ENCODE results near the gene BRD1. TPM values are rescaled to one million over a fixed set of nuclear protein-coding genes. Genes with fewer than 3 reads are reported as not detected.
A peak's percentile ranks its signal among the peaks of the same experiment; 100 is the strongest.
"Not testable (repeated sequence)": the region's sequence is repeated elsewhere in the genome, so short reads cannot be mapped to it uniquely, and the experiment has no call there.

The BRD1 gene
- total RNA-seq, 2 experiments from 2014 or later: 26.0 to 27.0 TPM

DNA sequence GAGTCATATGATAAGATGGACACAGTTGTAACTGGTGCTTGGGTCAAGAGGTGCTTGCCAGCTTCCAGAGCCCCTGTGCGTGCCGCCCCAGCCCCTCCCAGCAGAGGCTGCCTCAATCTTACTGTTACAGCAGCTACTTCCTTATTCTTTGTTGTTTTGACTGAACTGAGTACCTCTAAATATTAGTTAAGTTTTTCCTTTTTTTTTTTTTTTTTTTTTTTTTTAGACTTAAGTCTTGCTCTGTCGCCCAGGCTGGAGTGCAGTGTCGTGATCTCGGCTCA is 34.8 kb upstream of the BRD1 start:
- H3K27ac Mint-ChIP-seq: peak overlapping the region; percentile 36
- intact Hi-C loops (cut with micrococcal nuclease): no loop called here
- no peak for DNase-seq
- CTCF ChIA-PET: no interaction called here
- peaks cover 55% of the 10 kb centered on the region for H3K4me1 Mint-ChIP-seq (ENCODE audit: low read depth)
- H3K9me3 Mint-ChIP-seq: peaks cover 17% of the 10 kb centered on the region
- H3K27me3 Mint-ChIP-seq (ENCODE audit: low read depth): no peaks in the 10 kb centered on the region
- no peak overlapping the region for H3K4me3 Mint-ChIP-seq
- peaks cover 20% of the 10 kb centered on the region for H3K36me3 Mint-ChIP-seq (ENCODE audit: low read depth)

DNA sequence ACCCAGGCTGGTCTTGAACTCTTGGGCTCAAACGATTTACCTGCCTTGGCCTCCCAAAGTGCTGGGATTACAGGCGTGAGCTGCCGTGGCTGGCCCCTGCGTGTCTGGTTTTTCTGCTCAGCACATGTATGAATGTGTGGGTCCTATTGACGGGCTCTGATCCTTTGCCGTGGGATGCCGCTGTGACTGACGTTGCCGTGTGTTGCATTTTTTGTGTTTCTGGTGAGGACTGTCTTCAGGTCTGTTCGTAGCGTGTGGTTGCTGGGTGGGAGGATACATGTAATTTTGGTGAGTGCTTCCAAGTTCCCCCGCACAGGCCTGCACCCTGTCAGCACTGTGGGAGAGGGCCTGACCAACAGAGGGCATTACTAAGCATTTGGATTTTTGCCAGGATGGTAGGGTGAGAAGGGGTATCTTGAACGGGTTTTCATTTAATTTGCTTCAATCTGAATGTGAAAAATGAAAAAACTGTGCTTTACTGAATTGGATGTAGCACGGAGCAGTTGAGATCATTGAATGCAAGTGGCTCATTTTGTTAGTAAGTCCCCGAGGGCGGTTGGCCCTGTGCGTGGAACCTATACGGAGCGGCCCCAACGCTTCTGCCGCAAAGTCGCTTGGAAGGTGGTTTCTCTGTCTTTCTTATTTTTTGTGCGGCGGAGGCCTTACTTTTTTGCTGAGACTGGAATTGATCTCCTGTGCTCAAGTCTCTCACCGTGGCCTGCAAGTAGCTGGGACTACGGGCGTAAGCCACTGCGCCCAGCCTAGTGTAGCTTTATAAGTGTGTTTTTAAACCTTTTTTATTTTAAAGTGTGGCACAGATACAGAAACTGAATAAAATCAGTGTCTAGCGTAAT is 34.2 kb upstream of the BRD1 start:
- intact Hi-C loops (cut with micrococcal nuclease): no loop called here
- Mint-ChIP-seq H3K4me1 (ENCODE audit: low read depth) (peaks cover 52% of the 10 kb centered on the region), H3K36me3 (ENCODE audit: low read depth) (peaks cover 14% of the 10 kb centered on the region), H3K4me3 (peak overlapping the region; percentile 14), H3K27ac (peak overlapping the region; percentile 36), H3K9me3 (peaks cover 13% of the 10 kb centered on the region), H3K27me3 (ENCODE audit: low read depth) (no peaks in the 10 kb centered on the region)
- CTCF ChIA-PET: no interaction called here
- no peak for DNase-seq

DNA sequence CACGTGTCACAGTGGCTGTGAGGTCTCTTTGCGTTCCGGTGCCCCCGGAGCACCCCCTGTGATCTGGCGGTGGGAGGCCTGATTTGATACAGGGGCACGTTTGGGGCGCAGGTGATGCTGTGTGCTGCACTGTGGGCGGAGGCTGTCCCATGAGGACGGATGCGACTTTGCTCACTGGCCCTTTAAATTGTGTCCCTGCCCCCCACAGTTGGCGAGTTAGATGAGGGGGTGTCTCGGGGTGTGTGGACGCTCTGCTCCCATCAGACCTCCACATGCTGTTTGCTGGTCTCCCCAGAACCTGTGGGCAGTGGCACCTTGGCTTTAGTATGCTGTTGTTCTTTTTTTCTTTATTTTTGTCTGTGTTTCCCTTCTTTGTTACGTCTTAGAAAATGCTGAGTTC is 31.2 kb upstream of the BRD1 start:
- Mint-ChIP-seq H3K4me1 (ENCODE audit: low read depth) (peaks cover 58% of the 10 kb centered on the region), H3K27me3 (ENCODE audit: low read depth) (no peaks in the 10 kb centered on the region), H3K4me3 (no peak overlapping the region), H3K27ac (no peak overlapping the region), H3K36me3 (ENCODE audit: low read depth) (peaks cover 3% of the 10 kb centered on the region), H3K9me3 (no peaks in the 10 kb centered on the region)
- DNase-seq: no peak
- intact Hi-C loops (cut with micrococcal nuclease): no loop called here
- CTCF ChIA-PET: no interaction called here

DNA sequence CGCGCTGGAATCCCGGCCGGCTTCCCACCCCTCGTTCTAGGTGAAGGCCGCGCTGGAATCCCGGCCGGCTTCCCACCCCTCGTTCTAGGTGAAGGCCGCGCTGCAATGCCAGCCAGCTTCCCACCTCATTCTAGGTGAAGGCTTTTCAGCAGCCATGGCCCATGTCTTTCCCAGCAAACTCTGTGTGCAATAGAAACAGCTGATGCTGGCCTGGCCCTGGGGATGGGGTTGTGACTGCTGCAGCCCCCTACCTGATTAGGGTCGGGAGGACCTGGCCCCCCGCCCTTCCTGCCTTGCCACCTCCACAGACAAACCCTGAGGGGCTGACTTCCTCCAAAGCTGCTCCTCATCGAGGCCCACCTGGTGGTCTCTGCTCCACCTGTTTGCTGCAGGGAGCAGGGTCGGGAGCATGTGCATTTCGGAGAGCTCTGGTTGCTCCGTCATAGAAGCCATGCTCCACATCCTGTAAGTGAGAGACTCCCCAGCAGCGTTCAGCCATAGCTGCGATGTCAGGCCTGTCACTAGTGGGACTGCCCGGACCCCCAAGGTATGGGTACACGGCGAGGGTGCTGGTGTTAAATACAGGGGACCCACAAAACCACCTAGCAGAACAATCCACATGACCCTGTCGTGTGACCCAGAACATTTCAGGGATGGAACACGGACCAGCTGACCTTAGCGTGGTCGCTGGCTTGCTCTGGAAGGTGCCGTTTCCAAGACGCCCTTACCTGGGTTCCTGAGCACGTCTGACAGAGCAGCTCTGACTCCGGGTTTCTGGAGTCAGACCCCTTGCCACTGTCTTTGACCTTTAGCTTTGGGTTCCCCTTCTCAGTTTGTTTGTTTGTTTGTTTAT is 29.3 kb upstream of the BRD1 start:
- Mint-ChIP-seq H3K36me3 (ENCODE audit: low read depth) (peaks cover 3% of the 10 kb centered on the region), H3K27ac (no peak overlapping the region), H3K4me1 (ENCODE audit: low read depth) (peaks cover 46% of the 10 kb centered on the region), H3K9me3 (no peaks in the 10 kb centered on the region), H3K27me3 (ENCODE audit: low read depth) (no peaks in the 10 kb centered on the region), H3K4me3 (no peak overlapping the region)
- intact Hi-C loops (cut with micrococcal nuclease): no loop called here
- CTCF ChIA-PET: interaction anchor here (0.7 kb wide), 1 partner anchor 68 kb away, joined by 3 read pairs; no protein-coding TSS in a partner anchor
- no peak for DNase-seq

DNA sequence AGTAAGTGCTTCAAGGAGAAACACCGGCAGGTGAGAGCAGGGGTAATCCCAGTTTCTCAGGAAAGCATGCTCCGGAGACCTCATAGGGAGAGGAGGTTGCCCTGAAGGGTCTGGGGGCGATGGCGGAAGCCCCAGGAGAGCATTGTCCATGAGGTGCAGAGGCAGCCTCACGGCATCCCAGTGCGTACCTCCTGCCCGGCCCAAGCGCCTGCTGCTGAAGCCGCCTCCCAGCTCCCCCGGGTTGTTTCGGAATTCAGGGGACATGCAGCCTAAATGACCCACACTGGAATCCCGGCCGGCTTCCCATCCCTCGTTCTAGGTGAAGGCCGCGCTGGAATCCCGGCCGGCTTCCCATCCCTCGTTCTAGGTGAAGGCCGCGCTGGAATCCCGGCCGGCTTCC is 28.7 kb upstream of the BRD1 start:
- DNase-seq: no peak
- CTCF ChIA-PET: interaction anchor here (2.4 kb wide), 1 partner anchor 174 kb away, joined by 9 read pairs; no protein-coding TSS in a partner anchor
- Mint-ChIP-seq H3K9me3 (no peaks in the 10 kb centered on the region), H3K4me3 (no peak overlapping the region), H3K27me3 (ENCODE audit: low read depth) (no peaks in the 10 kb centered on the region), H3K36me3 (ENCODE audit: low read depth) (peaks cover 3% of the 10 kb centered on the region), H3K27ac (no peak overlapping the region), H3K4me1 (ENCODE audit: low read depth) (peaks cover 44% of the 10 kb centered on the region)
- intact Hi-C loops (cut with micrococcal nuclease): no loop called here

DNA sequence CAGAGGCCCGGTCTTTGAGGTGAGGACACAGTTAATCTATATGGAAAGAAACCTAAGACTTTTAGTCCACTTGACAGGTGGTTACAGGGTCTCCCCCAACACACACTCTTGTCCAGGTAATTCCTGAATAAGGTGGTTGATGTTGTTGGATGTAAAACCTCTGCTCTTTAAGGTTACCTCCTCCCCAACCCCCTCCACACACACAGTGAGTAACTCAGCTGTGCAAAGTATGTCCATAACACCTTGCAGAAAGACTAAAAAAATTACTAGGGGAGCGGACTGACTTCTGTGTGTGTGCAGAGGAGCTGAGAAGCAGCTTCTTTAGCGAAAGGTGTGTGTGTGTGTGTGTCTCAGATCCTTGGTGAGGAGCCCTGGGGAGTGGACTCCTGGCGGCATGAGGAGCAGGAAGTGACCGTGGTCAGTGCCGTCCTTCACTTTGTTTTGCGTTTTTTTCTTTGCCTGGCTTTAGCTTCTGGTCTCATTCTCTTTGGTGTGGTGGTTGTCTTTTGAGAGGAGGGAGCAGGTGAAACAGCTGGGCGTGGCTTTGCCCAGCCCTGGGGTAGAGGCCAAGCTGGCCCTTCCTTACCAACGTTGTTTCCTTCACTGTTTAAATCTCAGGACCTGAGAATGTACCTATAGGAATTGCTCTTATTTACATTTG is 27.7 kb upstream of the BRD1 start:
- peak overlapping the region; percentile 95 for H3K4me3 Mint-ChIP-seq
- CTCF ChIA-PET: interaction anchor here (0.6 to 2.4 kb wide), 3 partner anchors 9 to 175 kb away, joined by 3 to 9 read pairs (median 3); no protein-coding TSS in a partner anchor
- no peaks in the 10 kb centered on the region for H3K9me3 Mint-ChIP-seq
- DNase-seq: no peak
- H3K27me3 Mint-ChIP-seq (ENCODE audit: low read depth): peaks cover 5% of the 10 kb centered on the region
- H3K27ac Mint-ChIP-seq: peak overlapping the region; percentile 25
- intact Hi-C loops (cut with micrococcal nuclease): no loop called here
- peaks cover 3% of the 10 kb centered on the region for H3K36me3 Mint-ChIP-seq (ENCODE audit: low read depth)
- peaks cover 46% of the 10 kb centered on the region for H3K4me1 Mint-ChIP-seq (ENCODE audit: low read depth)

DNA sequence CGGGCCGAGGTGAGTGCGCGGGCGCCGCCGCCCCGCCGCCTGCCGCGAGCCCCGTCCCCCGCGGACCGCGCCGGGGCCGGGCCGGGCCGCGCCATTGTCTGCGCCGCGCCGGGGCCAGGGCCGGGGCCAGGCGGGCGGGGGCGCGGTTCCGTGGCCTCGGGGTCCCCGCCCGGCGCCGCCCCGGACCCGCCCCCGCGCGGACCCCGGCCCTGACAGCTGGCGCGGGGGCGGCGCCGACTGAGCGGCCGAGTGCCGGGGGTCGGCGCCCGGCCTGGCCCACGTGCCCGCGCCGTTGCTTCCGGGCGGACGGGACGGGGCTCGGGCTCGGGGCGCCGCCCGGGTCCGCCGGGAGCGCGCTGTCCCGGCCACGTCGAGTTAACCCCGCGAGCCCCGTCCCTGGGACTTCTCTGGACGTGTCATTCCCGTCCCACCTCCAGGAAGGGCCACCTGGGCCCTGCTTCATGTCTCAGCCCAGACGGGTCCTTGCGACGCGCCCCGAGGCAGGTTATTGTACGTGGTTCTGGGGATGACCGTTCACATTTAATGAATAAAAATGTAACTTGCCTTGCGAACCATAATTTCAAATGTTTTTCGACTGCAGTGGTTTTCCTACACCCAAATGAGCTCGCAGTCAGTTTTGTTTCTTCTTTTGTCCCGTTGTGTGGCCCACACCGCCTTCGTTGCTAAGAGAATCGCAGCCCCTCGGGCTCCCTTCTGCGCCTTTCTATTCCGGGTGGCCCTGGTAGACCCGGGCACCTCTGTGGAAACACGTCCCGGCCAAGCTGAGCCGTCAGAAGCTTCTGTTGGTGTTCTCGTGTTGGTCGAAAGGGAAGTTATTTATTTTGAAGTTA is 26.5 kb upstream of the BRD1 start:
- Mint-ChIP-seq H3K27ac (peak overlapping the region; percentile 81), H3K36me3 (ENCODE audit: low read depth) (peaks cover 3% of the 10 kb centered on the region), H3K4me1 (ENCODE audit: low read depth) (peaks cover 48% of the 10 kb centered on the region), H3K27me3 (ENCODE audit: low read depth) (peaks cover 5% of the 10 kb centered on the region), H3K9me3 (no peaks in the 10 kb centered on the region), H3K4me3 (peak overlapping the region; percentile 95)
- peak; percentile 34 for DNase-seq
- CTCF ChIA-PET: interaction anchor here (1.2 to 2.4 kb wide), 2 partner anchors 10 to 176 kb away, joined by 3 to 9 read pairs; no protein-coding TSS in a partner anchor
- intact Hi-C loops (cut with micrococcal nuclease): loop anchor here (1.0 to 5.0 kb wide), 4 partner anchors 15 to 67 kb away; partner anchors contain the start of genes ALG12 and CRELD2

DNA sequence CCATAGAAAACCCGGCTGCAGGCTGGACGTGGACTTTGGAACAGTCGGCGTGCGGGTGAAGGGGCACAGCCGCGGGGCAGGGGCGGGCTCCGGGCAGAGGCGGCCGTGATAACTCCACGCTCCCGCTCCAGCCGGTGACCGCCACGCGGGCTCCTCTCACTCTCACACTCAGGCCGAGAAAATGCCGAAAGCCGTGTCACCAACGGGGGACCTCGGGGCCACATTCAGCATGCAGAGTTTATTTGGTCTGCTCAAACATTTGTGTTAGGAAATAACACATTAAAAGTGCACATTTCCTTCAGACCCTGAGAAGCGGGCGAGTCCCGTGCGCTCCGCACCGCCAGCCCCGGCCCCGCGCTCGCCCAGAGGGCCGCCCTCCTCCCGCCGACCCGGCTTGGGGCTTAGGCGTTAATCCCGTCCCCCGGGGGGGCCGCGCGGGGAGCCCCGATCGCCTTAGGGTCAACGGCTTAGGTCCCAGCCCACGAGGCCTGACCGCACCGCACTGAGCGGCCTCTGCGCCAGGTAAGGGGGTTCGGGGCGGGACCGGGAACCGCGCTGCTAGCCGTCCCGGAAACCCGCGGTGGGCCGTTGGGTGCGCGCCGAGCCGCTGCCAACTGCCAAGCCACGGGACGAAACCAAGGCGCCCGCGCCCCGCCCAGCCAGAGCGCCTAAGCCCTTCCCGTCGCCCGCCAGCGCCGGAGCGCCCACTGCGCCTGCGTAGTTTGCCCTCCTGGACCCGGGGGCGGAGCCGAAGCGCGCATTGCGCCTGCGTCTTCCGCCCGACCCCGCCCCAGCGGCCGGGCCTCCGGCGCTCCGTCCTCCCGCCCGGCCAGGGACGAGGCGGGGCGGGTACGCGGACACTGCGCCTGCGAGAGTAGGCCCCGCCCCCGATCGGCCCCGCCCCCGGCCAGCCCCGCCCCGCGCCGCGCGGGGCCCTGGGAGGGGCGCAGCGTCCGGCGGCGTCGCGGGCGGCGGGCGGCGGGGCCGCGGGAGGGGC is 25.5 kb upstream of the BRD1 start, which contains the start of gene ZBED4:
TSS of gene ZBED4 (plus strand) at position 947 of the 997 bp plus-strand sequence. CDS start 29,819 bp downstream, outside the sequence.
- Mint-ChIP-seq H3K4me1 (ENCODE audit: low read depth) (peaks cover 42% of the 10 kb centered on the region), H3K27ac (peak within 1 kb of the TSS; percentile 81), H3K9me3 (no peaks in the 10 kb centered on the region), H3K36me3 (ENCODE audit: low read depth) (peaks cover 3% of the 10 kb centered on the region), H3K4me3 (peak within 1 kb of the TSS; percentile 95), H3K27me3 (ENCODE audit: low read depth) (peaks cover 5% of the 10 kb centered on the region)
- CTCF ChIA-PET: no interaction called here
- intact Hi-C loops (cut with micrococcal nuclease): loop anchor here (1.0 to 5.0 kb wide), 4 partner anchors 14 to 66 kb away; partner anchors contain the start of genes ALG12 and CRELD2
- peak; percentile 98 for DNase-seq

DNA sequence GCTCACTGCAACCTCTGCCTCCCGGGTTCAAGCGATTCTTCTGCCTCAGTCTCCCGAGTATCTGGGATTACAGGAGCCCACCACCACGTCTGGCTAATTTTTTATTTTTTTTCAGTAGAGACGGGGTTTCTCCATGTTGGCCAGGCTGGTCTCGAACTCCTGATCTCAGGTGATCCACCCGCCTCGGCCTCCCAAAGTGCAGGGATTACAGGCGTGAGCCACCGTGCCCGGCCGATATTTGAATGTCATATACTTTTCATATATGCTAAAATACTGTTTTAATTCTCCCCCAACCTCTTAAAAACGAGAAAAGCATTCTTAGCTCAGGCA is 24.9 kb upstream of the BRD1 start:
- DNase-seq; CTCF ChIA-PET; H3K36me3 Mint-ChIP-seq (ENCODE audit: low read depth); H3K27me3 Mint-ChIP-seq (ENCODE audit: low read depth); H3K9me3 Mint-ChIP-seq: not testable (repeated sequence)
- Mint-ChIP-seq H3K4me3 (peak overlapping the region; percentile 73), H3K27ac (peak overlapping the region; percentile 36), H3K4me1 (ENCODE audit: low read depth) (peaks cover 40% of the 10 kb centered on the region)
- intact Hi-C loops (cut with micrococcal nuclease): loop anchor here (5.0 kb wide), 1 partner anchor 65 kb away; no protein-coding TSS in a partner anchor

DNA sequence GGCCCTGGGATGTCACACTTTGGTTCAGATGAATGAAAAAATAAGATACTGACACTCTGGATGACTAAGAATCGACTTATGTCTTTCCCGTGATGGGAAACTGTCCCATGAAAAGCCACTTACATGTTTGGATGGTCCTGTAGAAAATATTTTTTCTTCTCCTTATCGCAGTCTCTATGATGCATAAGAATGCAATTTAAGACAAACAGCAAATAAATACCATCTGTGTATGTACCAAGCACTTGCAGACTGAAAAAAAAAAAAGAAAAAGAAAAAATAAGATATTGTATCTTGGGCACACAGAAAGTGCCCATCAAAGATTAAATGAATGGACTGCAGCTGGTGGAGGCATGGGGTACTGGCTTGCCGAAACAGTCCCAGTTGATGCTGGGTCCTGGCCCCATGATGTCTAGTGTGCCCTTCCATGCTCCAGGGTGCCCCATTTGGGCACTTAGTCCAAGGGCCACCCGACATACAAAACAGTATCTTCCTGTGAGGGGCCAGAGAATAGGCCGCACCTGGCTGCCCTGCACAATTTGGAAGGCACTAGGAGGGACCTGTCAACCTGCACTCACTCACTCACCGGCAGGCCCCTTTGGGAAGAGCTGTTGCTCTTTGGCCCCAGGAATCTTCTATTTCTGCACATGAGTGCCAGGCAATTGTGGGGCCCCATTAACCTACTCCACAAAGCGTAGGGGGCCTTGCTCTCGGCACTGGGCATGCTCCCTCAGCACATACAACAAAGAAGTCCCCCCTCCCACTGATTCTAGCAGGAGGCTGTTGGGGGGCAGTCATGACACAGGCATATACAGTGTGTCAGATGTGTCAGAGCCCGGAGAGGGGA is 23.5 kb upstream of the BRD1 start:
- Mint-ChIP-seq H3K36me3 (ENCODE audit: low read depth) (peaks cover 3% of the 10 kb centered on the region), H3K9me3 (no peaks in the 10 kb centered on the region), H3K27me3 (ENCODE audit: low read depth) (peaks cover 8% of the 10 kb centered on the region), H3K4me3 (peak overlapping the region; percentile 46), H3K4me1 (ENCODE audit: low read depth) (peaks cover 35% of the 10 kb centered on the region), H3K27ac (peak overlapping the region; percentile 4)
- intact Hi-C loops (cut with micrococcal nuclease): loop anchor here (5.0 kb wide), 1 partner anchor 64 kb away; no protein-coding TSS in a partner anchor
- CTCF ChIA-PET: interaction anchor here (1.0 kb wide), 1 partner anchor 12 kb away, joined by 4 read pairs; no protein-coding TSS in a partner anchor
- DNase-seq: no peak

Data from activated naive CD4-positive, alpha-beta T cell treated with anti-CD3 and anti-CD28 coated beads for 36 hours (primary cell).